SJCRH30 (cell line): ENCODE measurements around the gene DNAH1. TPM values are rescaled to one million over a fixed set of nuclear protein-coding genes. Genes with fewer than 3 reads are reported as not detected.

ENCODE experiments used
- DNase-seq, 2 experiments: peaks; one replicate each; pipeline ENCODE4 v3.0.0-alpha.2; 2015 to 2020
- H3K27ac ChIP-seq: fragments of 250-450 bp; sonication (Bioruptor Pico); 2 replicates; pipeline ENCODE4 v1.5.1; 2020; ENCODE audit warnings: mild to moderate bottlenecking, moderate library complexity
- H3K27me3 ChIP-seq: fragments of 250-450 bp; sonication (Bioruptor Pico); 2 replicates; pipeline ENCODE4 v1.5.1; 2020; ENCODE audit warnings: mild to moderate bottlenecking, moderate library complexity
- H3K36me3 ChIP-seq: fragments of 250-450 bp; sonication (Bioruptor Pico); 2 replicates; pipeline ENCODE4 v1.5.1; 2020; ENCODE audit warnings: mild to moderate bottlenecking, moderate library complexity
- H3K4me1 ChIP-seq: fragments of 250-450 bp; sonication (Bioruptor Pico); 2 replicates; pipeline ENCODE4 v1.5.1; 2020; ENCODE audit warnings: mild to moderate bottlenecking, moderate library complexity
- H3K4me3 ChIP-seq: fragments of 250-450 bp; sonication (Bioruptor Pico); 2 replicates; pipeline ENCODE4 v1.5.1; 2020; ENCODE audit warnings: mild to moderate bottlenecking, moderate library complexity
- H3K9me3 ChIP-seq: fragments of 250-450 bp; sonication (Bioruptor Pico); replicated peaks from 2 replicates; pipeline ENCODE4 v1.5.1; 2020; ENCODE audit warnings: mild to moderate bottlenecking, moderate library complexity
- total RNA-seq: library from RNA; depleted of rRNA; stranded (reverse); fragments of >200 nt; shearing (Covaris generic); gene quantifications from 2 replicates; pipeline ENCODE4 v1.2.3, GENCODE V29; 2014

DNAH1 gene
- total RNA-seq, 1 experiment from 2014 or later: 0.14 TPM

GRCh38 chr3:52434491-52435115, 118.5 kb downstream of the DNAH1 start:
- no peak overlapping the region for H3K27ac ChIP-seq
- H3K9me3 ChIP-seq: no peaks in the 10 kb centered on the region
- no peak overlapping the region for H3K4me3 ChIP-seq
- no peak for DNase-seq
- no peaks in the 10 kb centered on the region for H3K36me3 ChIP-seq
- peaks cover 22% of the 10 kb centered on the region for H3K4me1 ChIP-seq
- no peaks in the 10 kb centered on the region; the same call in 1 of the 2 replicates for H3K27me3 ChIP-seq

- Histone ChIP-seq H3K9me3 (no peaks in the 10 kb centered on the region), H3K27me3 (no peaks in the 10 kb centered on the region; the same call in 1 of the 2 replicates), H3K4me1 (peaks cover 17% of the 10 kb centered on the region), H3K4me3 (no peak overlapping the region), H3K27ac (no peak overlapping the region), H3K36me3 (no peaks in the 10 kb centered on the region)
- DNase-seq: no peak
Observed at GRCh38 chr3:52435246-52436101, 119.4 kb downstream of the DNAH1 start.

GRCh38 chr3:52436500-52437149, 120.5 kb downstream of the DNAH1 start:
- DNase-seq: peak; percentile 88 to 90
- H3K36me3 ChIP-seq: no peaks in the 10 kb centered on the region
- 0 out of 2 replicates have a peak overlapping the region, but pooled peaks have one; percentile 16 for H3K27ac ChIP-seq
- H3K9me3 ChIP-seq: no peaks in the 10 kb centered on the region
- peaks cover 17% of the 10 kb centered on the region for H3K4me1 ChIP-seq
- no peak overlapping the region for H3K4me3 ChIP-seq
- H3K27me3 ChIP-seq: no peaks in the 10 kb centered on the region; the same call in 1 of the 2 replicates

GRCh38 chr3:52437326-52438103, 121.4 kb downstream of the DNAH1 start:
- H3K4me3 ChIP-seq: no peak overlapping the region
- H3K27me3 ChIP-seq: no peaks in the 10 kb centered on the region
- DNase-seq: no peak
- 0 out of 2 replicates have a peak overlapping the region, but pooled peaks have one; percentile 16 for H3K27ac ChIP-seq
- H3K9me3 ChIP-seq: no peaks in the 10 kb centered on the region
- no peaks in the 10 kb centered on the region for H3K36me3 ChIP-seq
- H3K4me1 ChIP-seq: peaks cover 16% of the 10 kb centered on the region

GRCh38 chr3:52438104-52438376, 121.9 kb downstream of the DNAH1 start:
- no peak overlapping the region for H3K4me3 ChIP-seq
- no peaks in the 10 kb centered on the region for H3K9me3 ChIP-seq
- peaks cover 15% of the 10 kb centered on the region for H3K4me1 ChIP-seq
- no peaks in the 10 kb centered on the region for H3K36me3 ChIP-seq
- no peak overlapping the region for H3K27ac ChIP-seq
- no peaks in the 10 kb centered on the region for H3K27me3 ChIP-seq
- no peak for DNase-seq

- no peaks in the 10 kb centered on the region for H3K27me3 ChIP-seq
- H3K4me1 ChIP-seq: peaks cover 15% of the 10 kb centered on the region
- no peak overlapping the region for H3K27ac ChIP-seq
- H3K9me3 ChIP-seq: no peaks in the 10 kb centered on the region
- no peak overlapping the region for H3K4me3 ChIP-seq
- no peaks in the 10 kb centered on the region for H3K36me3 ChIP-seq
- DNase-seq: no peak
Observed at GRCh38 chr3:52438579-52439425, 122.7 kb downstream of the DNAH1 start.

GRCh38 chr3:52439426-52440248, 123.5 kb downstream of the DNAH1 start:
- DNase-seq: no peak
- no peak overlapping the region for H3K4me3 ChIP-seq
- no peaks in the 10 kb centered on the region for H3K9me3 ChIP-seq
- no peak overlapping the region for H3K27ac ChIP-seq
- H3K27me3 ChIP-seq: no peaks in the 10 kb centered on the region
- H3K4me1 ChIP-seq: peaks cover 15% of the 10 kb centered on the region
- no peaks in the 10 kb centered on the region for H3K36me3 ChIP-seq

GRCh38 chr3:52440249-52440551, 124.1 kb downstream of the DNAH1 start:
- no peak overlapping the region for H3K4me3 ChIP-seq
- no peaks in the 10 kb centered on the region for H3K36me3 ChIP-seq
- peaks cover 15% of the 10 kb centered on the region for H3K4me1 ChIP-seq
- no peaks in the 10 kb centered on the region for H3K9me3 ChIP-seq
- DNase-seq: no peak
- H3K27ac ChIP-seq: no peak overlapping the region
- H3K27me3 ChIP-seq: no peaks in the 10 kb centered on the region

GRCh38 chr3:52440671-52441070, 124.6 kb downstream of the DNAH1 start:
- no peak overlapping the region for H3K4me3 ChIP-seq
- H3K27me3 ChIP-seq: no peaks in the 10 kb centered on the region
- H3K9me3 ChIP-seq: no peaks in the 10 kb centered on the region
- H3K36me3 ChIP-seq: no peaks in the 10 kb centered on the region
- H3K4me1 ChIP-seq: peaks cover 15% of the 10 kb centered on the region
- DNase-seq: no peak
- no peak overlapping the region for H3K27ac ChIP-seq

GRCh38 chr3:52441091-52441771, 125.1 kb downstream of the DNAH1 start:
- Histone ChIP-seq H3K27me3 (no peaks in the 10 kb centered on the region), H3K4me1 (peaks cover 13% of the 10 kb centered on the region), H3K4me3 (no peak overlapping the region), H3K36me3 (no peaks in the 10 kb centered on the region), H3K27ac (no peak overlapping the region), H3K9me3 (no peaks in the 10 kb centered on the region)
- no peak for DNase-seq

GRCh38 chr3:52441772-52442332, 125.7 kb downstream of the DNAH1 start:
- Histone ChIP-seq H3K4me1 (peaks cover 7% of the 10 kb centered on the region), H3K9me3 (no peaks in the 10 kb centered on the region), H3K36me3 (no peaks in the 10 kb centered on the region), H3K4me3 (no peak overlapping the region), H3K27ac (no peak overlapping the region), H3K27me3 (no peaks in the 10 kb centered on the region)
- DNase-seq: no peak

GRCh38 chr3:52442409-52443267, 126.5 kb downstream of the DNAH1 start:
- Histone ChIP-seq H3K27me3 (no peaks in the 10 kb centered on the region), H3K4me1 (no peaks in the 10 kb centered on the region), H3K9me3 (no peaks in the 10 kb centered on the region), H3K27ac (no peak overlapping the region), H3K4me3 (no peak overlapping the region), H3K36me3 (no peaks in the 10 kb centered on the region)
- DNase-seq: no peak
